ENCODE data around the gene TPP2.

TPP2 gene

DNA sequence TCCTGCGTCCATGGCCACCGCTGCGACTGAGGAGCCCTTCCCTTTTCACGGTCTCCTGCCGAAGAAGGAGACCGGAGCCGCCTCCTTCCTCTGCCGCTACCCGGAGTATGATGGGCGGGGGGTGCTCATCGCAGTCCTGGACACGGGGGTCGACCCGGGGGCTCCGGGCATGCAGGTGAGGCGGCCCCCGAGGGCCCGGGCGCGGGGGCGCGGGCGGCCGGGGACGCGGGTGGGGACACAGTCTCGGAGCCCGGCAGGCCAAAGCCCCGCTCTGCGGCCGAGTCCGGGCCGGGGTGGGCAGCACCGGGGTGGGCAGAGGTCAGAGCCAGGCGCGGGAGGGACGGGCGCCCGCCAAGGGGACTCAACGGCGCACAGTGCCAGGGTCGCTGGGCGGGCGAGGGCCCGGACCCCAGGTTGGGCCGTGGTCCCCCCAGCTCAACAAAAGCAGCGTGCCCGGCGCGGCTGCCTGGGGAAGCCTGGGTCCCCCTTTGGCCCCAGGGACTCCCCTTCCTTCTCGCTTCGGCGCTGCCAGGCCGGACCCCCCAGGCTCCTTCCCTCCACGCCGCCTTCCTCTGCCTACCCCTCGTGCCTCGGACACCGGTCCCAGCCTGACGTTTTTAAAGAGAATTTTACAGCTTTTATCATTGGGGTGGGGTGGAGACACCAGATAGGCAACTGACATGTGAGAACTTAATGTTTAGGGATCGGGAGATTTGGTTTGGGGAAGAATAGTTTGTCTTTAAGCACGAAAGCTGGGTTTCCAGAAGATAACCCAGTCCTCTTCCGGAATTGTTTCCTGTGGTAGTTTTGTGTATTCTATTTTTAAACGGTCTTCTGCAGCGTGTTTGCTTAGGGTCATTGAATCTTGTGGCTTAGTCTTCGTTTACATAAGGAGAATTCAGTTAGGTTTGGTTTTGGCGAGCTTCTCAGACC is 509 bp downstream of the TPP2 start:
- DNase-seq: no peak

DNA sequence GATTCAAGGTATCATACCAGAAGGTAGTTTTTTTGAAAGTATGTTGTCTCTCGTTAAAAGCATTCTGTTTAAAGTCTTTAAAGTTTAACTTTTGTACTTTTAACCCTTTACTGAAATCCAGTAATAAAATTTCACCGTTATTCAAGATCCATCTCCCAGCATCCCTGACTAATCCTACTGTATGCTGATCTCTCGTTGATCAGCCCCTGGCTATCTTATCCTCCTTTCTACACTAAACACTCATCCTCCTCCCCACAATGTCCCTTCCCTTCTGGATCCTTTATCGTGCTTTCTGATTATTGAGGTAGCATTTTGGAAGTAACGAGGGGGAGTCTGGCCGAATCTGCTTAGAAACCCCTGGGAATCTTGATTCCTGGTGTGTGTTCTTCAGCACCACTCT is 1.3 kb downstream of the TPP2 start:
- DNase-seq: no peak

DNA sequence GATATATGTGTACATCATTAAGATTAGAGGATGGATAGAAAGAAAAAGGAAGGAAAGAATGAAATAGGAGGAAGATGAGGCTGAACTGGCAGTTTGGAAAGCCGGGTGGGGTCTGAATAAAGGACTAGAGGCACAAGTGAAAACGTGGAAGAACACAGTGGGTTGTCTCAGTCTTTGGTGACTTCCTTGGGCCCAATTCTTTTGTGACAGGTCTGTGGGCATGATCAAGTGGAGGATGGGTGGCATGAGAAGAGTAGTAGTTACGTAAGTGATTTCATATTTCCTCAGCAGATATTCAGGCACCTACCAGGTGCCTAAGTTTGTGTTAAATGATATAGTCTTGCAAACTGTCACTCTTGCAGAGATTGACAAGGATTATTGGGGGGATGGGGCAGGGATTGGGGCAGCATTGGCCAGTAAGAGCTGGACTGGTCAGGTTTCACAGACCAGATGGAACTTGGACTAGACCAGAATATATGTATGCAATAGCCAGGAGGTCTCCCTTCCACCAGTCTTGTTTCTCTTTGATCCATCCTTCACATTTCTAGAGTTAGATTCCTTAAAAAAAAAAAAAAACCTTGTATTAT is 2.7 kb downstream of the TPP2 start:
- DNase-seq: no peak

DNA sequence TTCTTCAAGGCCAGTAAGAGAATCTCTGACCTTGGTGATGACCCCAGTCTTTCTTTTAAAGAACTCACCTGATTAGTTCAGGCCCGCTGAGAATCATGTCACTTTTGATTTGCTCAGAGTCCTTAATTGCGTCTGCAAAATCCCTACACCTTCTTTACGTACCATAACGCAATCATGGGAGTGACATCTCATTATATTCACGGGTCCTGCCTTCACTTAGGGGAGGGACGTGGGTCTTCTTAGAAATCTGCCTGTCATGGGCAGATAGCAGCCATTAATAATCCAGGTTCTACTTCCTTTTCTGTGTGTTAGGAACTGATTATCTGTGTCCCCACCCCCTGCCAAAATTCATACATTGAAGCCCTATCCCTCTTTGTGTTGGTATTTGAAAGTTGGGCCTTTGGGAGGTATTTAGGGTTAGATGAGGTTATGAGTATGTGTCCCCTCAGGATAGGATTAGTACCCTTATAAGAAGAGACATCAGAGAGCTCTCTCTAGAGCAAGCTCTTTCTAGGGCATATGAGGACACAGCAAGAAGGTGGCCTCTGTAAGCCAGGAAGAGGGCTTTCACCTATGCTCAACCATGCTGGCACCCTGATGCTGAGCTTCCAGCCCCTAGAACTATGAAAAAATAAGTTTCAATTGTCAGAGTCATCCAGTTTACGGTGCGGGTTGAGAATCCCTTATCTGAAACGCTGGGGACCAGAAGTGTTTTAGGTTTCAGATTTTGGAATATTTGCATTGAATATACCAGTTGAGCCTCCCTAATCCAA is 9.9 kb downstream of the TPP2 start:
- no peak for DNase-seq

DNA sequence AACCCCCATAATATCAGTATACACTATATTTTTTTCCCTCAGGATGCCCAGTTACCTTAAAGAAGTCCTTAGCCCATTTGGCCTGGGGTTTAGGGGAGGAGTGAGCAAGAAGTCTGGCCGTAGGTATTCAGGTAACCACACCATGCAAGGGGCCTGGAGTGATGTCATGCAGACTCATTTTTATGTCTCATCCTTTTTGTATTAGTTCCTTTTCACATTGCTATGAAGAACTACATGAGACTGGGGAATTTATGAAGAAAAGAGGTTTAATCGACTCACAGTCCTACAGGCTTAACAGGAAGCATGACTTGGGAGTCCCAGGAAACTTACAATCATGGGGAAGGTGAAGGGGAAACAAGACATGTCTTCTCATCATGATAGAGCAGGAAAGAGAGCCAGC is 12.2 kb downstream of the TPP2 start:
- no peak for DNase-seq

DNA sequence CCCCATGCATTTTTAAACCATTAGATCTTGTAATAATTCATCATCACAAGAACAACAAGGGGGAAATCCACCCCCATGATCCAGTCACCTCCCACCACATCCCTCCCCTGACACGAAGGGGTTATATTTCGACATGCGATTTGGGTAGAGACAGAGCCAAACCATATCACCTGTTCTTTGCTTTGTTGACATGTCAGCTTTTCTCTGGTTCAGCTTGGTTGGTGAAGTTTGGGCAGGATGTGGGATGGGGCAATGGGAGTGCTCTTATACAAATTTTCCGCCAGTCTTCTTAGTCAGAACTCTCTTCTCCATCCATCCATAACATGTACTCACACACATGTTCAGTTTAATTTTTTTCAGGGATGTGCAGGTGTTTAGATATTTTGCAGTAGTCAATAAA is 12.9 kb downstream of the TPP2 start:
- DNase-seq: no peak

DNA sequence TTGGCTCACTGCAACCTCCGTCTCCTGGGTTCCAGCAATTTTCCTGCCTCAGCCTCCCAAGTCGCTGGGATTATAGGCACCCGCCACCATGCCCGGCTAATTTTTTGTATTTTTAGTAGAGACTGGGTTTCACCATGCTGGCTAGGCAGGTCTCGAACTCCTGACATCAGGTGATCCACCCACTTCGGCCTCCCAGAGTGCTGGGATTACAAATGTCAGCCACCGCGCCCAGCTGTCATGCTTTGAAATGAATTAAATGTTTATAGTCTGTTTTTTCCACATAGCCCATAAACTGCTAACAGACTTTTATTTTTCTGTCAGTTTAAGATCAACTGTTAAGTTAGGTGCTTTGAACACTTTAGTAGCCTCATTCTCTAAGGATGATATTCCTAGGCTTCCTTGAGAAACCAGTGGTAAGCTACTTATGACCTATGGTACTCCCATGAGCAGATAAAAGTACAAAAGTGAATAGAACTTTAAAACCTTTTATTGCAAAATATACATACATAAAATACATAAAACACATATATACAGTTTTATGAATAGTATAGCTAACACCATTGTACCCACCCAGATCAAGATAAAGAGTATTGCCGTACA is 13.6 kb downstream of the TPP2 start:
- no peak for DNase-seq

DNA sequence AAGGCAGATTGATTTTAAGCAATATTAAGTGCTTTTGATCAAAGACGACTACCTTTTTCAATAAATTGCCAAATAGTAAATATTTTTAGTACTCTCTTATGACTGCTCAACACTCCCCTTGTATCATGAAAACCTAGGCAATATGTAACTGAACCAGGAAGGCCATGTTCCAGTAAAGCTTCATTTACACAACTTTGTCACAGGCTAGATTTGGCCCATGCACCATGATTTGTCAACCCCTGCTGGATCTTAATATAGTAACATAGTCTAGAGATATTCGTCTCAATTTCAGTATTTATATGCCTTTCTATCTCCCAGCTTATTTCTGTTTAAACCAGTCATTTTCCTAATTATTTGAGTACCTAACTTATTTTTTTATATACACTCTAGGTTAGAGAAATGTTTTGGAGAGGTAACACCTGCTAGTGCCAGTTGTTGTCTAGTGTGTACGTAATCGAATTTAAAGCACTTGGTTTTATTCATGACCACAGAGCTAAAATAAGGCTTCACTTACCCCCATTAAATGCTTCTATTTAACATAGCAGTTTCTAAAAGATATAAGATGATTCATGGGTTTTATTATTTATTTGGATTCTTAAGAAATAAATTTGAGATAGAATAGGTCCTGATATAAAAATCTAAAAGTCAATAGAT is 21.0 kb downstream of the TPP2 start:
- no peak for DNase-seq

DNA sequence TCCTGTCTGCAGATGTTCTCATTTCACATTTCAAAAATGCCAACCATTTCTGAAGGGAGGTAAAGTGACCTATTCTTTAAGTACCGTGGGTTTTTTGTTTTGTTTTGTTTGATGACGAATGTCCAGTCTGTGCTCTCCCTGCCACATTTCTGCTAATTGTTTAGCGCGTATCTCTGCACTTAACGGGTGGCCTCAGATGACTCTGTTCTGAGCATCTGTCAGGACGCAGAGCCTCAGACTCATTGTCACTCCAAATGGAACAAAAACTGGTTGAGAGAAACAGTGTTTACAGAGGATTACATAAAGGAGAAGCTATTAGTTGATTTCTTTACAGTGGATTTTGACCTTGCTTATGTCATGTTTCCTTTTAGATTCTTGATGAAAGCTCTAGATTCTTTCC is 23.7 kb downstream of the TPP2 start:
- DNase-seq: no peak

DNA sequence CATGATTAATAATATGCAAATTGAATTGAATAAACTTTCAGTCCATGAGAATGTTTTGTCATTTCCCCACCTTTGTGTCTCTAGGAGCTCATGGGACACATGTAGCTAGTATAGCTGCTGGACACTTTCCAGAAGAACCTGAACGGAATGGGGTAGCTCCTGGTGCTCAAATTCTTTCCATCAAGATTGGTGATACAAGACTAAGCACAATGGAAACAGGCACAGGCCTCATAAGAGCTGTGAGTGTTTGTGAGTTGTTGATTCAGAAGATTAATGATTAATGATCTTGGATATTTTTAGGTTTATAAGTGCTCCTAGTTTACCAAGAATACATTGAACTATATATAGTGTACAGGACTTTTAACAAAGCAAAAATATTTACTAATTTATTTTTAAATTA is 30.1 kb downstream of the TPP2 start:
- DNase-seq: no peak

DNA sequence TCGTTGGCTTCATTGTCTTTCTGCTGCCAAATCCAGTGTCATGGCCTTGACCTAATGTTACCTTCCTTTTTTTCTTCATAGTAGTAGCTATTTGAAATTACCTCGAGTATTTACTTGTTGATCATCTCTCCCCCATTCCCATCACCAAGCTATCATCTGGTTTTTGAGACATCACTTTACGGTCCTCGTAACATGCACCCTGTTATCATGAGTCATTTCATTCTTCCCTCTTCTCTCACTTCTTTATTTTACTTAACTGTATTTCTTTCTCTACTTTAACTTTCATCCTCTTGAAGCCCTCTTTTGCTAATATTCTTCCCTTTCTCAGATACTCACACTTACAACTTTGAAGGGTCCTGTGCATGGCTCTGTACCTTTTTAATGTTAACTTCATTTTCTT is 31.8 kb downstream of the TPP2 start:
- no peak for DNase-seq

DNA sequence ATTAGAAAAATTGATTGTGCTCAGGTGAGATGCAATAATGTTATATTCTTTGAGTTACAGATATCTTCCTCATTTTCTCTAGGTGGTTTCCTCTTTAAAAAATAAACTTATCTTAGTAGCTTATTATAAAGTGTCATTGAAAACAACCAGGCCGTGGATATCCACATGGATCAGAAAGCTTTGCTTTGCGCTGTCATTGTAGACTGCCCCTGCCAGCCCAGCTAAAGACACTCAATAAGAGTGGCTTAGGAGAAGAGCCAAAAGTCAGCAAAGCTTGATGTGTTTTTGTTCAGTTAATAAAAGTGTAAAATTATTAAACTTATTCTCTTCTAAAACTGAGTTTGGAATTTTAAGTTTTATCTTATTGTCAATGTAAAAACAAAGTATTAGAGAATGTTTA is 34.4 kb downstream of the TPP2 start:
- no peak for DNase-seq

DNA sequence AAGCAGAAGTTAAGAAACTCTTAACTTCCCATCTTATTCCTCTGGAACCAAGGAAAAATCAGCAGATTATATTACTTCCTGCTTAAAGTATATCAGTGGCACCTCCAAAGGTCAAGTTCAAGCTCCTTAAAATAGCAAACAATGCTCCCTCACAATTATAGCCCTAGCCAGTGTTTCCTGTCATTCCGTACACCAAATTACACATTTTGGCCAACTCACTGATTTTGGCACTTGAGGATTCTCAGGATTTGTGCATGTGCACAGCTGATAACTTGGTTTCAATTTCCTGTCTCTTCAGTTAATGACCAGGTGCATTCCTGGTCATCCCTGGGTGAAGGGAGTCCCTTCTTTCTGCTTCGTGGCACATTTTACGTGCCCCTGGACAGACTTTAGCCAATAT is 42.0 kb downstream of the TPP2 start:
- no peak for DNase-seq

DNA sequence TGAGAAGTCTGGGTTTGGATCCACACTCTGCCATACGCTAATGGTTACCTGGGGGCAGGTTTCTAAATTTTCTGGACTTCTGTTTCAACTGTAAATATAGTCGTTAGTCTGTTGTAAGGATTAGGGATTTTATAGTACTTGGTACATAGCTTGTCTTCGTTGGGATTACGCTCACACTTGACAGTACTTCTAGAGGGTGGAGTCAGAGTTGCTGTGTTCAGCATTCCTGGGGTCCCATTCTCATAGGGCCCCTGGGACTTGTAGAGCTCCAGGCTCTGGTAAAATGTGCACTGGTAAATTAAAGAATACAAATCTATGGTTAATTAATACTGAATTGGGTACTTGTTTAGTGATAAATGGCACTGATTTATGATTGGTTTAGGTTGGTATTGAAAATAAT is 45.2 kb downstream of the TPP2 start:
- no peak for DNase-seq

DNA sequence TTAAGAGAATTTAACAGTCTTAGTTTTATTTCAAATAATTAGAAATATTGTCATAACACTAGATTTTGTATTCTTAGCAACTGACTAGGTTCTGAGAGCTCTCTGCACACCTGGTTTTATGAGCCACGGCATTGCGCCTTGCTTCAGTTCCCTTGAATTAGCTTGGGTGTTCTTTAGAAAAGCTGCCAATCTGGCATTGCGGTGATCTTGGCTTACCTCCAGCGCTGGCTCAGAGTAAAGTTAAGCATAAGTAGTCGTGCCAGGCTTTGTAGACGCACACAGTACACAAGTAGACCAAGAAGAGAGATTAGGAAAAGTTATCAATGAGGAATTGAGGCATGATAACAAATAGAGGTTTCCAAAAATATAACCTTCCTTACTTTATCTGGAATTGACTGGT is 45.7 kb downstream of the TPP2 start:
- DNase-seq: peak; percentile 71

DNA sequence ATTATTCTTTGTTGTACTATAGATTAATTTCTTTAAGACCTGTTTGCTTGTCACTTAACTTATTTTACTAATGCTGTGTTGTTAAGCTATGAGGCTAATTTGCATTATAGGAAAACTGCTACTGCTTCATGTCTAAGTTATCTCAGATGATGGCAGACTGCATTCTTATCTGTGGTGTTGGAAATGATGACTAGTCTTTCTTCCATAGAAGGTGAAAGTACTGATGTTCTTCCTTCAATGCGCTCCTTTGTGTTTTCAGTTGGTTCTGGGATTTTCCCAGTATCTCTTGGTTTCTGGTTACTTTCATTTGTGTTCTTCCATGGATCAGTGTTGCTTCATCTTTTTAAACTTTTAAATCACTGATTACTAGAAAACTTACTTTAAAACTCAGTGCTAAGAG is 46.9 kb downstream of the TPP2 start:
- no peak for DNase-seq

DNA sequence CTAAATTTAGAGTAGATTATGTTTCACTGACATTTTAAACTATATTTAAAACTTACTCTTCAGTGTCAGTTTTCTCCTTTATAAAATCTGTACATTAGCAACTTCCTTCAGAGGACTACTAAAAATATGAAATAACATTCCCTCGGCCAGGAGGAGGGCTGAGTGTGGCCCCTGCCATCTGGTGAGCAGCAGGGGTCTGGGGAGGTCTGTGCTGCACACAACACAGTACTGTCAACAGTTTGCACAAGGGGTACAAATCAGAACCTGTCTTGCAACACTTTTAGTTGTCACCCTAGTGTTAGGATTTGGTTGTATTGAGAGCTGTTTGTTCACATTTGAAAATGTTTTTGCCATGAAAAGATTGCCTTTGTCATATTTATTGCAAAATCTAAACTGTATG is 48.9 kb downstream of the TPP2 start:
- no peak for DNase-seq

DNA sequence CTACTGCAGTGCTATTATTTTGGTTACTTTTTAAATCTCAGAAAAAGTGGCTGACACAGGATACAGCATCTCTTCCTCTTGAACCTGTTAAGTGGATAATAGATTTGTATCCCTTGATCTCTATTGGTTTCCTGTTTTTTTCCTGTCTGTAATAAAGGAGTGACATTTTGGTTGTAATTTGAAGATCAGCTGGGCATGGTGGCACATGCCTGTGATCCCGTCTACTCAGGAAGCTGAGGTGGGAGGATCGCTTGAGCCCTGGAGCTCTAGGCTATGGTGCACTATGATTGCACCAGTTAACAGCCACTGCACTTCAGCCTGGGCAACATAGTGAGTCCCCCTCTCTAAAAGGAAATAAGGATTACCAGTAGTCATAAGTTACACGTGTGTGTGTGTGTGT is 51.3 kb downstream of the TPP2 start:
- peak; percentile 3 for DNase-seq

DNA sequence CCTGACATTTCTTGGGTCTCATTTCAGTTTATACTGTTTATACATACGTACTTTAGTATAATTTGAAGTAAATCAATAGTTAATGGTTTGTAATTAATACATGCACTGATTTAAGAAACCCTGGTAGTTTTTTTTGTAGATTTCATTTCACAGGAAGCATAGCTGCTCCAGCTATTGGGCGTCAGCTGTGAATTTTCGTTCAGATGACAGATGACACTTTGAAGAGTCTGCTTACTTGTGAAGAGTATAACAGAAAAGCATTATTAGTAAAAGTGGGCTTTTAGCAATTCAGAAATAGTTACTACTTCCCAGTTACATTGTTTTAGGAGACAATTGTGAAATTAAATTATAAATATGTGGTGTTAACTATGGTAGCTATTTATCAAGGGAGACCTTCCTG is 53.7 kb downstream of the TPP2 start:
- DNase-seq: no peak

DNA sequence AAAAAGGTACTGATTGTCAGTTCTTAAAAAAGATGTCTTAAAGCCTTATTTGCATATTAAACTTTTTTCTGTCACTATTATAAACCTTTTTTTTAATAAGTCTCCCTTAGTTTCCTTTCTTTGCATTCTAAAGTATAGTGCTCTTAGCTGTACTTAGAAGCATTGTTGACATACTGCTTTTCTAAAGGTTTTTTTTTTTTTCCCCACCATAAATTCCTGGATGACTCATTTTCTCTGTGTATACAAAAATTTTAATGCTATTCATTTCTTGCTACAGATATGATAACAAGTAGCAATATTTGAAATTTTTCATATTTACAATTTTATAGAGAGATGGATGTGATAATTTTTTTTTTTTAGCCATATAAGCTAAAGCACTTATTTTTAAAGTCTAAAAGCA is 54.6 kb downstream of the TPP2 start:
- no peak for DNase-seq

DNA sequence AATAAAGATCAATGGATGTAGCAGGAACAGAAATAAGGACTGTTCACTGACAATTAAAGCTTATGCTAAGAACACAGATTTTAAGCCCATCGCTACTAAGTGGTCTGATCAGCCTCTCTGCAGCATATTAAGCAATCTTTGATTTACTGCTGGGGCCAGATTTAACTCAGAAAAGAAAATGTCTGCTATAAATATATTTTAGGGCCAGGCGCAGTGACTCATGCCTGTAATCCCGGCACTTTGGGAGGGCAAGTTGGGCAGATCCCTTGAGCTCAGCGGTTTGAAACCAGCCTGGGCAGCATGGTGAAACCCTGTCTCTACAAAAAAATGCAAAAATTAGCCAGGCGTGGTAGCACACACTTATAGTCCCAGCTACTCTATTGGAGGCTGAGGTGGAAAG is 55.1 kb downstream of the TPP2 start:
- DNase-seq: no peak

DNA sequence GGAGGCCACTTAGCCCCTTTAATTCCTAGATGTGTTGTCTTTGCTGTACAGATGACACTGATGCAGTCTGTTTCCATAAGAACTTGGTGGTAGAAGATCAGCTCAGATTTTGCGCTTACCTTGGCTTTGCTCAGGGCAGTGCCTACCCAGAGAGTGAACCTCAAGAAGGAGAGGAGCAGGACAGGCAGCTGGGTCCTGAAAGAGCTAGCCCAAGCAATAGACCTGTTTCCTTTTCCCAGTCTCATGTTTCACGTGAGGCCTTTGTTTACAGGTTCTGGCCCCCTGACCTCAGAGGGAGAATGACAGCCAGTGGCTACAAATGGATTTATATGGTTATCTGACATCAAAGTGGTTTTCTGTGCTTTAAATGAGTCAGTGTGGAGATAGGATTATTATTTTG is 58.0 kb downstream of the TPP2 start:
- DNase-seq: no peak

DNA sequence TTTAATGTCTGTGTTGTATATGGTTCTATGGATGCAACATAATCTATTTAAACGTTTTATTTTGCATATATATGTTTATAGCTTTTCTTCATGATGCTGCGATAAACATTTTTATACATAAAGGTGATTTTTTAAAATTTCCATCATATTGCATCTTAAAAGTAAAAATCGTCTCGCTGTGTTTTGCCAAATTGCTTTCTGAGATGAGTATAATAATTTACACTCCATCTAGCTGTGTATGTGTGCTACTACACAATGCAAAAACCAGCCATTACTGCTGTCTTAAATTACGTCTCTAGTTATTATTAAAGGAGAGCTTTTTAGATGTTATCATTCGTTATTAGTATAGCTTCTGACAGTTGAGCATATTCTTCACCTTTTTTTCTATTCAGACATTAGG is 60.8 kb downstream of the TPP2 start:
- DNase-seq: no peak

All from NCI-H2107 (cell line).